Measurements from ENCODE around the gene SLC22A23.

SLC22A23 gene

DNA sequence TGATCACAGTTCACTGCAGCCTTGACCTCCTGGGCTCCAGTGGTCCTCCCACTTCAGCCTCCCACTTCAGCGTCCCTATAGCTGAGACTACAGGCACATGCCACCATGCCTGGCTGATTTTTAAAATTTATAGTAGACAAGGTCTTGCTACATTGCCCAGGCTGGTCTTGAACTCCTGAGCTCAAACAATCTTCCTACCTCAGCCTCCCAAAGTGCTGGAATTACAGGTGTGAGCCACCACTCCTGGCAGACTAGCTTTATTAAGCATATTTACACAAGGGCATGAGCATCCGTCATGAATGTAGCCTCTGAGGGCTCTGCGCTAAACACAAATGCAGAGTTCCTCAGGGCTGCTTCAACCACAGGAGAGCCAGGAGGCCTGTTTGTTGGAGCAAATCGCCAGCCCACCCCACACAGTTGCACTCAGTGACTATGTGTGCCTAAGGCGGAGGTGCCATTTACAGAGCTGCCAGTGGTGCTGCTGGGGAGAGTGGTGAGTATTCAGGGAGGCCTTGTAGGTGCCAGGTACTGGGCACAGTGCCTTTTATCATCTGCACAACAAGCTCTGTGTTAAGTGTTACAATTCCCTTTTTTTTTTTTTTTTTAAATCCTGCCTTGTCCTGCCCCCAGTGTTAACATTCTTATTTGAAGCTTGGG is 119.9 kb downstream of the SLC22A23 start:
- no peaks in the 10 kb centered on the region for H3K36me3 ChIP-seq (ENCODE audit: control insufficient read depth, low read depth, low read length)
- no peaks in the 10 kb centered on the region for H3K27me3 ChIP-seq (ENCODE audit: control insufficient read depth, insufficient read depth, low read length)
- H3K9ac ChIP-seq (ENCODE audit: low read length), result peak overlapping the region; percentile 9
- H3K4me3 ChIP-seq (ENCODE audit: low read length), result no peak overlapping the region
- H3K9me3 ChIP-seq (ENCODE audit: control insufficient read depth, low read depth, low read length), result no peaks in the 10 kb centered on the region
- peaks cover 60% of the 10 kb centered on the region for H3K4me1 ChIP-seq (ENCODE audit: control insufficient read depth, low read depth, low read length)
- no peak overlapping the region for H3K27ac ChIP-seq (ENCODE audit: low read length)

DNA sequence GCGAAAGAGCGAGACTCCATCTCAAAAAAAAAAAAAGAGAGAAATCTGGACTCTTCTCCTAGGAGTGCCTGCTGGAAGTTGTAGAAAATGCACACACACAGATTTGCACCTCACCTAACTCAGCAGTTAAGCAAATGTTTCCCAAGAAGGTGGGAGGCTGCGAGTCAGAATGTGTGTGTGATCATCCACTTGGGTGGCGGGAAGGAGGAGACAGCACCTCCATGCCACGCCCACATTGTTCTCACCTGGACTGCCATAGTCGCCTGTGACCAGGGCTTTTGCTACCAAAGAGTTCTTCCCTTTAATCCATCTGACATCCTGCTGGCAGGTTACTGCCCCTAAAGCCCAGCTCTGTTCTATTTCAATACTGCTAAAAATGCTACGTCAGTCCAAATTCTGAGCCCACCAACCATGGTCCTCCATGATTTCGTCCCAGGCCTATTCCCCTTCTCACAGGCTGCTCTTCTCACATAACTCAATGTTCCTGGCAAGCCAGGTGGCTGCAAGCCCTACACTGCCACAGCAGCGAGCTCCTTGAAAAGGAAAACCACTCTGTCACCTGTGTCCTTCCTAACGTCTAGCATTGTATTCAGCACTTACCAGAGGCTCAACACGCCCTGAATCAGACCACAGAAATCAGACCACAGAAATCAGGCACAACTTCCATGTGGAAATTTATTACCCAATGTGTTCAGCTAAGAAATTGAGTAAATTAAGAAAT is 120.6 kb downstream of the SLC22A23 start:
- H3K4me1 ChIP-seq (ENCODE audit: control insufficient read depth, low read depth, low read length), result peaks cover 58% of the 10 kb centered on the region
- H3K27me3 ChIP-seq (ENCODE audit: control insufficient read depth, insufficient read depth, low read length), result no peaks in the 10 kb centered on the region
- no peak overlapping the region for H3K27ac ChIP-seq (ENCODE audit: low read length)
- no peak overlapping the region for H3K9ac ChIP-seq (ENCODE audit: low read length)
- H3K9me3 ChIP-seq (ENCODE audit: control insufficient read depth, low read depth, low read length), result no peaks in the 10 kb centered on the region
- H3K4me3 ChIP-seq (ENCODE audit: low read length), result no peak overlapping the region
- no peaks in the 10 kb centered on the region for H3K36me3 ChIP-seq (ENCODE audit: control insufficient read depth, low read depth, low read length)

DNA sequence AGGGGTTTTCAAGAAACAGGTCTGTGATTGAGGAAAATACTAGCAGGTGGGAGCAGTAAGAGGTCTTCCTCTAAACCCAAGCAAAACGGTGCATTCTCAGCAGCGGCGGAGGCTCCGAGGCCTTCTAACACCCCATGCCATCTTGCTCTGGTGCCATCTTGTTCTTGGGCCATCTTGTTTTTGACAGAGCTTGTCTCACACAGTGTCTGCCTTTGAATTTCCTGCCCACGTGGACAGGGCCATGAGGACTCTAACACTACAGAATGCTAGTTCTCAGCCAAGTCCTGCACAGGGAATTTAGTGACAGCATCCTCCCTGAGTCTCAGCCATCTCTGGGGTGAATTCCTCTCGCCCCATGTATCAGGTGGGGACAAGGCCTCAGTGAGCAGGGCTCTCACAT is 121.7 kb downstream of the SLC22A23 start:
- Histone ChIP-seq H3K4me1 (ENCODE audit: control insufficient read depth, low read depth, low read length) (peaks cover 47% of the 10 kb centered on the region), H3K9me3 (ENCODE audit: control insufficient read depth, low read depth, low read length) (no peaks in the 10 kb centered on the region), H3K27me3 (ENCODE audit: control insufficient read depth, insufficient read depth, low read length) (no peaks in the 10 kb centered on the region), H3K9ac (ENCODE audit: low read length) (no peak overlapping the region), H3K4me3 (ENCODE audit: low read length) (no peak overlapping the region), H3K36me3 (ENCODE audit: control insufficient read depth, low read depth, low read length) (no peaks in the 10 kb centered on the region), H3K27ac (ENCODE audit: low read length) (no peak overlapping the region)

DNA sequence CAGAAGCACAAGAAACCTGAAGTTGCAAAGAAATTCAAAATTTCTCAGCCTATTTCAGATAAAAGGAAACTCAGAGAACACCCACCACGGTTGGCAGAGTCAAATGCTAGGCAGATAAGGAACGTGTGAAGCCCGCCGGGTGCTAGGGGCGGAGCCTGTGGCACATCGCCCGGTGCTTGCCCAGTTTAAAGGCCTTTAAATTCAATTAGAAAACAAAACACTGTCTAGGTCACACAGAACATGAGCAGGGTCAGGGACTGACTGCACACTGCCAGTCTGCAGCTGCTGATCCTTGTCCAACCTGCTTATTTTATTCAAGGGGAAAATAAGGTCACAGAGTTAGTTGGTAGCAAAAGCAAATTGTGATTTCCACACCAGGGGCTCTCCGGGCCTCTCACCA is 122.3 kb downstream of the SLC22A23 start:
- H3K27me3 ChIP-seq (ENCODE audit: control insufficient read depth, insufficient read depth, low read length), result no peaks in the 10 kb centered on the region
- H3K4me1 ChIP-seq (ENCODE audit: control insufficient read depth, low read depth, low read length), result peaks cover 41% of the 10 kb centered on the region
- H3K27ac ChIP-seq (ENCODE audit: low read length), result no peak overlapping the region
- no peak overlapping the region for H3K4me3 ChIP-seq (ENCODE audit: low read length)
- no peaks in the 10 kb centered on the region for H3K9me3 ChIP-seq (ENCODE audit: control insufficient read depth, low read depth, low read length)
- H3K36me3 ChIP-seq (ENCODE audit: control insufficient read depth, low read depth, low read length), result no peaks in the 10 kb centered on the region
- H3K9ac ChIP-seq (ENCODE audit: low read length), result no peak overlapping the region

DNA sequence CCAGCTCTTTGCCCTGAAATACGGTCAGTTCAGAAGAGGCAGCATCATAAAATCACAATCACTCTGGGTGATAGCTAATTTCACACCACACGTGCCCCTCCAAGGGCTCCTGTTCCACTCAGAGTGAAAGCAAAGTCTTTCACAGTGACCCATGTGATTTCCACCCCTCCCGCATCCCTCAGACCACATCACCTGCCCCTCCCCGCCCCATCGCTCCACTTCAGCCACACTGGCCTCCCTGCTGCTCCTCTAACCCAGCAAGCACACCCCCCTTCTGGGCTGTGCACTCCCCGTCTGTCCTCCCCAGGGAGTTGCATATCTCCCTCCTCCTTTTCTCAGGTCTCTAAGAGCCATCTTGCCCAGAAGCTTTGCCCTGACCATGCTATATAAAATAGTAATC is 123.6 kb downstream of the SLC22A23 start:
- Histone ChIP-seq H3K27me3 (ENCODE audit: control insufficient read depth, insufficient read depth, low read length) (no peaks in the 10 kb centered on the region), H3K9ac (ENCODE audit: low read length) (no peak overlapping the region), H3K4me1 (ENCODE audit: control insufficient read depth, low read depth, low read length) (peaks cover 29% of the 10 kb centered on the region), H3K9me3 (ENCODE audit: control insufficient read depth, low read depth, low read length) (no peaks in the 10 kb centered on the region), H3K27ac (ENCODE audit: low read length) (no peak overlapping the region), H3K36me3 (ENCODE audit: control insufficient read depth, low read depth, low read length) (no peaks in the 10 kb centered on the region), H3K4me3 (ENCODE audit: low read length) (no peak overlapping the region)

DNA sequence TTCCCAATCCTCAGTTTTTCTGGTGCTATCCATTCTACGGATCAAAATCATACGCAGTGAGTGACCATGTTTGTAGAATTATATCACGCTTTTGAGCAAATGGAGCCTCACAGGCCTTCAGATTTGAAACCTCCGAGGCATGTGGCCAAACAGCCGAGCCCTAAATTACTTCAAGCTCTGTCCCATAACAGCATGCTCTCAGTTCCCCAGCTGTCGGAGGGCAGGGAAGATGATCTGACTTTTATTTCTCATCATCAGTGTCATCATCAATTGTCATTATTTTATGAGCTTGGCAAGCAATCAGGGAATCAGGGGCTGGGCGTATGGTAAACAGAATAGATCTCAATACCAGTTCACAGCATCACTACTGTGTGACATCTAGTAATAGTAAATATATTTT is 124.9 kb downstream of the SLC22A23 start:
- Histone ChIP-seq H3K4me1 (ENCODE audit: control insufficient read depth, low read depth, low read length) (peaks cover 19% of the 10 kb centered on the region), H3K4me3 (ENCODE audit: low read length) (no peak overlapping the region), H3K9me3 (ENCODE audit: control insufficient read depth, low read depth, low read length) (no peaks in the 10 kb centered on the region), H3K27ac (ENCODE audit: low read length) (no peak overlapping the region), H3K9ac (ENCODE audit: low read length) (no peak overlapping the region), H3K36me3 (ENCODE audit: control insufficient read depth, low read depth, low read length) (no peaks in the 10 kb centered on the region), H3K27me3 (ENCODE audit: control insufficient read depth, insufficient read depth, low read length) (no peaks in the 10 kb centered on the region)

DNA sequence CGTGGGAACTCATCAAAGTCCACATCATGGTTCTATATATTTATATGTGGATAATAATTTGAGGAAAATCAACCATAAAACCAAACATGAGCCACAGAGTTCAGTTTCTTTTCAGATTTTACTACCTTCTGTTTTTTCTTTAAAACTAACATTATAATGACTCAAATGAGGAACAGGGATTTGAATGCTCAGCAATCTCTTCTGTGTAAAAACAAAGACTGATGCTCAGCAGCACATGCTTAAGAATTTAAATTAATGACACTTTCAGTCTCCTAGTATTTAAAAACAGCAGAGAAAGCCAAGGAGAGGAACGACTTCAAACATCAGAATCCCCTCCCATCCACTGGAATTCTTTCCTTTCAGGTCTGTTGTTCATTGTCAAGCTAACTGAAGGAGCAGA is 125.4 kb downstream of the SLC22A23 start:
- Histone ChIP-seq H3K27me3 (ENCODE audit: control insufficient read depth, insufficient read depth, low read length) (no peaks in the 10 kb centered on the region), H3K9ac (ENCODE audit: low read length) (no peak overlapping the region), H3K36me3 (ENCODE audit: control insufficient read depth, low read depth, low read length) (no peaks in the 10 kb centered on the region), H3K9me3 (ENCODE audit: control insufficient read depth, low read depth, low read length) (no peaks in the 10 kb centered on the region), H3K27ac (ENCODE audit: low read length) (no peak overlapping the region), H3K4me3 (ENCODE audit: low read length) (no peak overlapping the region), H3K4me1 (ENCODE audit: control insufficient read depth, low read depth, low read length) (peaks cover 23% of the 10 kb centered on the region)

DNA sequence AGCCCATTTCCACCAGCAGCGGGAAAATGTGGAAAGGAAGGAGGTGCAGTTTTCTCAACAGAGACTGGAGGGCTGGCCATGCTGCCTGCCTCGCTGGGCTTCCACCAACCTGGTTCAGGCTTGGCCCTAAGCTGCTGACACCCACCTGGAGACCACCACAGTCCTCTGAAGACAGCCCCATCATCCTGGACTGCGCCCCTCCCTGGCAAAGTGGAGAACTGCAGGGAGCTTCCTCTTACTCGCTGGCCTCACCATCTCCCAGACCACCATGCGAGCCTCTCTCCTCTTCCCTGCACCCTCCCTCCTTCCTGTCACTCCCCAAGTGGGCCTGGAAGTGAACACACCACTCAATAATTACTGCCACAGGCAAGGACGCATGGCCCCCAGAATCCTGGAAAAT is 126.7 kb downstream of the SLC22A23 start:
- no peak overlapping the region for H3K27ac ChIP-seq (ENCODE audit: low read length)
- no peaks in the 10 kb centered on the region for H3K36me3 ChIP-seq (ENCODE audit: control insufficient read depth, low read depth, low read length)
- H3K4me1 ChIP-seq (ENCODE audit: control insufficient read depth, low read depth, low read length), result peaks cover 26% of the 10 kb centered on the region
- no peaks in the 10 kb centered on the region for H3K9me3 ChIP-seq (ENCODE audit: control insufficient read depth, low read depth, low read length)
- H3K9ac ChIP-seq (ENCODE audit: low read length), result no peak overlapping the region
- H3K27me3 ChIP-seq (ENCODE audit: control insufficient read depth, insufficient read depth, low read length), result no peaks in the 10 kb centered on the region
- H3K4me3 ChIP-seq (ENCODE audit: low read length), result no peak overlapping the region

DNA sequence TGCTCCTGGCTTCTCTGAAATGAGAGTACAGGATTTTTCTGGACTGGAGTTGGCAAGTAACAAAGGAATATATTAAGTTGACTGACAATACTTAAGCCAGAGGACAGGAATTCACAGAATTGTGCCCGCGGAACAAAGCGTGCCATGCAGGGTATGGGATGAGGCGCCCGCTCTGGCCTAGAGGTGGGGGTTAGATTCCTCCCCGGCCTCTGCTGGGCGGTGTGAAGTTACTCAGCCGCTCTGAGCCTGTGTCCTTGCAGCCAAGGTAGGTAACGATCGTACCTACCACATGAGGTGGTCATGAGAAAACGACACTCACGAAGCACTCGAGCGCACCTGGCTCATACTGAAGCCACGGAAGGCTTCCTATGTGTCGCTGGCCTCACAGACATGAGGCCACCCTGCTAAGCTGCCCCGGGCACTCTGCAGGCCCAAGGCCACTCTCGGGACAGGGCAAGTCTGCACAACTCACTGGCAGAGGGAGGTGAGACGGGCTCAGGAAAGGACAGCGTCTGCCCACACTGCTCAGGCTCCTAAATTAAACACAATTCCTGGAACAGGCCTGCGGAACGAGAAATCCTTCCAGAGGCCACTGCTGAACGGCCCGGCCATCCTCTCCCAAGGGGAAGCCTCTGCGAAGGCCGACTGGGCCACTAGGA is 127.3 kb downstream of the SLC22A23 start:
- Histone ChIP-seq H3K4me1 (ENCODE audit: control insufficient read depth, low read depth, low read length) (peaks cover 26% of the 10 kb centered on the region), H3K27ac (ENCODE audit: low read length) (no peak overlapping the region), H3K4me3 (ENCODE audit: low read length) (no peak overlapping the region), H3K9ac (ENCODE audit: low read length) (no peak overlapping the region), H3K9me3 (ENCODE audit: control insufficient read depth, low read depth, low read length) (no peaks in the 10 kb centered on the region), H3K27me3 (ENCODE audit: control insufficient read depth, insufficient read depth, low read length) (no peaks in the 10 kb centered on the region), H3K36me3 (ENCODE audit: control insufficient read depth, low read depth, low read length) (no peaks in the 10 kb centered on the region)

DNA sequence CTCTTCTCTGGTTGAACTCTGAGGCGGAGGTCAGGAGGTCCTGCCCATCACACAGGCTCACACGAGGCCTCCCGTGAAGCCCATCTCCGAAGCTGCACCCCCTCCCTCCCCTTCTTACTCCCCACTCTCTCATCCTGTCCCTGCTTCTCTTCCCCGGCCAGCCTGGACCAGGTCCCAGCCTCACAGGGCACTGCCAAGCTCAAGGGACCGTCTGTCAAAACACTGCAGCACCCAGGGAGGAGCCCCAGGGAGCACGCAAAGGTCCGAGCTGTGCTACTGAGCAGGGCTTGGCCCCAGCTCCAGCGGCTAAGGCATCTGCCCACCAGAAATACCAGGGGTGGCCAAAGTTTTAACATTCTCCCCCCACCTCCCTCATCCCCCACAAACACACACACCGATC is 128.1 kb downstream of the SLC22A23 start:
- Histone ChIP-seq H3K36me3 (ENCODE audit: control insufficient read depth, low read depth, low read length) (no peaks in the 10 kb centered on the region), H3K27ac (ENCODE audit: low read length) (no peak overlapping the region)

DNA sequence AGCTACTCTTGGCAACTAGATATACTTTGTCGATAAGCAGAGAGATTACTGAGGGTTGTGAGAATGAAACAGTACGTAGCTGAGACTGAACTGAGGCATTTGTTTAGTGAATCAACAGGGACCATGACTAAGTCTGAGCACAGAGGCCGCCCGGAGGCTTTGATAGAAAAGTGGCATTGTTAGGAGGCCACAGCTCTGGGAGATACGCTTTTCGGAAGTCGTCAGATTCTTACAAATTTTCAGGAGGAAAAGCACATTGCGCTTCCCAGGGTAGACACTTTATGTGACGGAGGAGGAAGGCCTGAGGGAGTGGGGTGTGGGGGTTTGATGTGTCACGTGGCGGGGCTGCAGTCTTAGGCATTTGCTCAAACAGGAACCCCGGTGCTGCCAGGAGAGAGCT is 128.7 kb downstream of the SLC22A23 start:
- no peak overlapping the region for H3K27ac ChIP-seq (ENCODE audit: low read length)
- H3K4me1 ChIP-seq (ENCODE audit: control insufficient read depth, low read depth, low read length), result peaks cover 20% of the 10 kb centered on the region
- H3K9me3 ChIP-seq (ENCODE audit: control insufficient read depth, low read depth, low read length), result no peaks in the 10 kb centered on the region
- H3K9ac ChIP-seq (ENCODE audit: low read length), result no peak overlapping the region
- H3K4me3 ChIP-seq (ENCODE audit: low read length), result no peak overlapping the region
- H3K27me3 ChIP-seq (ENCODE audit: control insufficient read depth, insufficient read depth, low read length), result no peaks in the 10 kb centered on the region
- H3K36me3 ChIP-seq (ENCODE audit: control insufficient read depth, low read depth, low read length), result no peaks in the 10 kb centered on the region

More for the DNA sequence above, 128.1 kb downstream of the SLC22A23 start:
- Histone ChIP-seq H3K9me3 (ENCODE audit: control insufficient read depth, low read depth, low read length) (no peaks in the 10 kb centered on the region), H3K9ac (ENCODE audit: low read length) (no peak overlapping the region), H3K27me3 (ENCODE audit: control insufficient read depth, insufficient read depth, low read length) (no peaks in the 10 kb centered on the region), H3K4me3 (ENCODE audit: low read length) (no peak overlapping the region), H3K4me1 (ENCODE audit: control insufficient read depth, low read depth, low read length) (peaks cover 26% of the 10 kb centered on the region)

Measured in iPS-18a (cell line).